HT-29 (cell line): ENCODE data around the gene MAPK8IP3. TPM values are rescaled to one million over a fixed set of nuclear protein-coding genes. Genes with fewer than 3 reads are reported as not detected.

ENCODE experiments used
- DNase-seq: peaks from one replicate; pipeline ENCODE4 v3.0.0-alpha.2; 2015; ENCODE audit warnings: low spot score
- total RNA-seq: library from RNA; depleted of rRNA; stranded (reverse); fragments of >200 nt; shearing (Covaris generic); gene quantifications from 2 replicates; pipeline ENCODE4 v1.2.3, GENCODE V29; 2014

Gene MAPK8IP3
- total RNA-seq, 1 experiment from 2014 or later, result 120 TPM

GRCh38 chr16:1773703-1774447 lies 67.9 kb downstream of the MAPK8IP3 start:
- no peak for DNase-seq

GRCh38 chr16:1774448-1774780 lies 68.4 kb downstream of the MAPK8IP3 start:
- no peak for DNase-seq

GRCh38 chr16:1775006-1775845 lies 69.2 kb downstream of the MAPK8IP3 start:
- DNase-seq, result no peak

GRCh38 chr16:1775846-1776671 lies 70.1 kb downstream of the MAPK8IP3 start:
- no peak for DNase-seq

GRCh38 chr16:1776672-1776955 lies 70.6 kb downstream of the MAPK8IP3 start:
- DNase-seq, result no peak

- no peak for DNase-seq
Measured at GRCh38 chr16:1776991-1777374, 71.0 kb downstream of the MAPK8IP3 start.

GRCh38 chr16:1777375-1778199 lies 71.6 kb downstream of the MAPK8IP3 start:
- DNase-seq, result no peak

GRCh38 chr16:1778200-1779179 lies 72.5 kb downstream of the MAPK8IP3 start:
- no peak for DNase-seq

- DNase-seq, result no peak
Measured at GRCh38 chr16:1779234-1779701, 73.3 kb downstream of the MAPK8IP3 start.

- DNase-seq, result peak; percentile 50
Measured at GRCh38 chr16:1779741-1780676, 74.0 kb downstream of the MAPK8IP3 start.

- no peak for DNase-seq
Measured at GRCh38 chr16:1780677-1781072, 74.7 kb downstream of the MAPK8IP3 start.

- DNase-seq, result no peak
Measured at GRCh38 chr16:1781254-1781653, 75.3 kb downstream of the MAPK8IP3 start.

- DNase-seq, result peak; percentile 56
Measured at GRCh38 chr16:1781758-1782407, 75.9 kb downstream of the MAPK8IP3 start.

- DNase-seq, result peak; percentile 99
Measured at GRCh38 chr16:1782408-1783264, 76.6 kb downstream of the MAPK8IP3 start, which contains the start of the genes NUBP2 and SPSB3. TSS of gene NUBP2 (plus strand) at chr16:1782960. CDS start at chr16:1783021, 61 bp downstream. TSS of gene SPSB3 (minus strand) at chr16:1782571. CDS start at chr16:1781483, 1,088 bp downstream.

GRCh38 chr16:1784977-1785845 lies 79.2 kb downstream of the MAPK8IP3 start:
- DNase-seq, result no peak

- no peak for DNase-seq
Measured at GRCh38 chr16:1785846-1786170, 79.8 kb downstream of the MAPK8IP3 start.
